ENCODE measurements around the gene NUP50.

Gene NUP50, protein sequence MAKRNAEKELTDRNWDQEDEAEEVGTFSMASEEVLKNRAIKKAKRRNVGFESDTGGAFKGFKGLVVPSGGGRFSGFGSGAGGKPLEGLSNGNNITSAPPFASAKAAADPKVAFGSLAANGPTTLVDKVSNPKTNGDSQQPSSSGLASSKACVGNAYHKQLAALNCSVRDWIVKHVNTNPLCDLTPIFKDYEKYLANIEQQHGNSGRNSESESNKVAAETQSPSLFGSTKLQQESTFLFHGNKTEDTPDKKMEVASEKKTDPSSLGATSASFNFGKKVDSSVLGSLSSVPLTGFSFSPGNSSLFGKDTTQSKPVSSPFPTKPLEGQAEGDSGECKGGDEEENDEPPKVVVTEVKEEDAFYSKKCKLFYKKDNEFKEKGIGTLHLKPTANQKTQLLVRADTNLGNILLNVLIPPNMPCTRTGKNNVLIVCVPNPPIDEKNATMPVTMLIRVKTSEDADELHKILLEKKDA

DNA sequence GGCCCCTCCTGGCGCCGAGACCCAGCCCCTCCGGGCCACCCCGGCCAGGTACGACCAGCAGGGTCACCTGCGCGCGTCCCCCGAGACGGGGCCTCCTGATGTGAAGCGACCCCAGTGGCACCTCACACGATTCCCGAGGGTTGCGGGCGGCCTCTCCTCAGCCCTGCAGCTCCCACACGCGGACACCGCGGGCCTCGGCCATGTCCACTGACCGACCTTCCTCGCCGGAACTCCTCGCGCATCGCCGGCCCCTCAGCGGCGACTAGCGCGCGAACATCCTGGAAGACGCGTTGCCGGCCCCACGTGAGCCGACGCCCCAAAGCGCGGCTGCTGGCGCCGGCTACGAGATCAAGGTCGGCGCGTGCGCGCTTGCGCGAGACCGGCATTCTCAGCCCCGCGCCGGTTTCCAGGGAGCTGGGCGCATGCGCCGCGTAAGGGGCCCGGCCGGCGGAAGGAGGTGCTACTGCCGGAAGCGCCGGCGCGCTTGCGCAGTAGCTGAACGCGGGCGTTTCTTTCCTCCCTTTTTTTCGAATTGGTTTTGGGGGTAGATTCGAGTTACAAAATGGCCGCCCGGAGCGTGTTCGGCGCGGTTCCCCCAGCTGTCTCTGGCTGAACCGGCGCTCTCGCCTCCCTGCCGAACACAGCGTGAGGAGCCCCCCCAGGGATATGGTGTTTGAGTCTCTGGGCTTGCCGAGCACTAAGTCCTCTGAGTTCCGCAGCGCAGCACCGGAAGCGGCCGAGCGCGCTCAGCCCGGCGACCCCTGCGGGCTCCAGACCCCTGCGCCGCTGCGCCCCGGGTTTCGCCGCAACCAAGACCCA lies at the start of gene NUP50:
TSS of gene NUP50 (plus strand) at position 475 of the 819 bp plus-strand sequence. CDS start 4,253 bp downstream, outside the sequence.
- DNase-seq (ENCODE audit: low spot score) = peak; percentile 100

DNA sequence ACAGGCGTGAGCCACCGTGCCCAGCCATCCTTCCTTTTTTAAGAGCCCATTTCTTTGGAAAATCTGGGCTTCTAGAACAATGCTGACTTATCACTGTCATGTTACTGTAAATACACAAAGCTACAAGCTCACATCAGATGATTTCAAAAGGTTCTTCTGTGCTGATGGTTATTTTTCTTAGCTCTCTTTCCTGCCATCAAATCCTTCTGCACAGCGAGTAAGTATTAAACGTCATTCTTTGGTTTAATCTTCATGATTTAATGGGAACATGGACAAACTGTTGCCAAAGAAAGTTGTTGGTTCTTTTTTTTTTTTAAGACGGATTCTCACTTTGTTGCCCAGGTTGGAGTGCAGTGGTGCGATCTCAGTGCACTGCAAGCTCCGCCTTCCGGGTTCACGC lies 43.3 kb upstream of the NUP50 start:
- no peak for DNase-seq (ENCODE audit: low spot score)

DNA sequence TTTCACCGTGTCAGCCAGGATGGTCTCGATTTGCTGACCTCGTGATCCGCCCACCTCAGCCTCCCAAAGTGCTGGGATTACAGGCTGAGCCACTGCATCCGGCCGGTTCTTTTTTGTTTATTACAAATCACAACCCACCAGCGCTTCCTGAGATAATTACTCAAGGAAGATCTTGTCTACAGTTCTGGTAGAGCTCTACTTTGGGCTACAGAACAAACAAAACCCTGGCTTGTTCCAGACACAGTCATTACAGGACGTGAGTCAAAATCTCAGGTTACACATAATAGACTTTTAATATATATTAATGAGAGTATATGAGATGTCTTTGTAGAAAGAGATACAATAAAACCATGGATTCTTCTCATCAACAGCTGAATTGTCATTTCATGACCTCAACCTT lies 42.8 kb upstream of the NUP50 start:
- DNase-seq (ENCODE audit: low spot score) = no peak

DNA sequence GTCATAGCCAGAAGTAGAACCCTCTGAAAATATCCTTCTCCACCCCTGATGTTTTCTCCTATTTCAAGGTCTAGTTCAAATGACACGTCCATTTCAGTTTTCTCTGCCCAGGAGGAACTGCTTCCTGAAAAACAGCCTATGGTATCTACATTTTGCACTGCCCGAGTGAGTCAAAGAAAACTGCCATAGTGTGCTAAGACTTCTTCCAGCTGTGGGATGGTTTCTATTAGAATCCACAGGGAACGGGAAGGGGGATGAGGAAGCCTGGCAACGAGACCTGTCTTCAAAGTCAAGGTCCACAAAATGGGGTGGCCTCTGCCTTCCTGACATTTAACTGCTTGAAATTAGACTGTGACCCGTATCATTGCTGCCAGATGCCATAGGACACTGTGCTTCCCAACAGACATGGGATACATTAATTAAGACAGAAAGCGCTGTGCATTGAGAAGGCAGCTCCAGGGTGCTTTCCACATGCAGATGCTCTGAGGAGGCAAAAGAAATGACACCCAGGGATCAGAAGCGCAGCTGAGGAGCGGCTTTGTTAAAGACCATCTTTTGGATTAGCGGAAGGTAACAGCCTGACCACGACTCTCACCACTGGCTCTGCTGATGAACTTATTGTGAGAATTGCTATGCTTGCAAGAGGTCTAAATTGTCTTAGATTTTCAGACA lies 39.4 kb upstream of the NUP50 start:
- no peak for DNase-seq (ENCODE audit: low spot score)

DNA sequence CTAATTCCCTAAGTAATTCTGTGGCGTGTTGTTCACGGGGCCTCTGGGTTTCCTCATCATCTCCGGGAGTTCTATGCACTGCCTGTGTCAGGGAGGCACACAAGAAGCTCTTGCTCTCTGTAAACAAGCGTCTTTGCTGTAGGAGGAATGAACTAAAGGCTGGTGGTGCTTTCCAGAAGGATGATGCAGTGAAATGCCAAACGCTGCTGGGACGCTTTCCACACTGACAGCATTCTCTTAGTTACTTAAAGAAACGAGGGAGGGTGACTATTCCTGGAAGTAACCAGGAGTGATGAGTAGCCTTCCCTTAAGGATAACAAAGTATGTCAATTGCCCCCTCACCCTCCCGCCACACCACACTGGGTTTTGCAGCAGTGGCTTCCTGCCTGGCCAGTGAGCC lies 38.5 kb upstream of the NUP50 start:
- peak; percentile 45 for DNase-seq (ENCODE audit: low spot score)

DNA sequence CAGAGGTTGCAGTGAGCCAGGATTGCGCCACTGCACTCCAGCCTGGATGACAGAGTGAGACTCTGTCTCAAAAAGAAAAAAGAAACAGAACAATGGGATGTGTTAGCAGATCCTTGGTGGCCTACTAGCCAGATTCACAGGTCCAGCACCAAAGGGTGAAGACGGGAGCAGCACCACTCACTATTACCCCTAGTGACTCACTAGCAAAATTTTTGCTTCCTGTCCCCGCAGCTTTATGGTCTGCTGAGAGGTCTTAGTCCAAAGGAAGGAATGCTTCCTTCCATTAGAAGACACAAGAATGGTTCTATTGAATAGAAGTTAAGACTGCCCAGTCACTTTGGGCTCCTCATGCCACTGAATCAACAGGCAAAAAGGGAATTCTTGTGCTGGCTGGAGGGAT lies 35.9 kb upstream of the NUP50 start:
- peak; percentile 55 for DNase-seq (ENCODE audit: low spot score)

DNA sequence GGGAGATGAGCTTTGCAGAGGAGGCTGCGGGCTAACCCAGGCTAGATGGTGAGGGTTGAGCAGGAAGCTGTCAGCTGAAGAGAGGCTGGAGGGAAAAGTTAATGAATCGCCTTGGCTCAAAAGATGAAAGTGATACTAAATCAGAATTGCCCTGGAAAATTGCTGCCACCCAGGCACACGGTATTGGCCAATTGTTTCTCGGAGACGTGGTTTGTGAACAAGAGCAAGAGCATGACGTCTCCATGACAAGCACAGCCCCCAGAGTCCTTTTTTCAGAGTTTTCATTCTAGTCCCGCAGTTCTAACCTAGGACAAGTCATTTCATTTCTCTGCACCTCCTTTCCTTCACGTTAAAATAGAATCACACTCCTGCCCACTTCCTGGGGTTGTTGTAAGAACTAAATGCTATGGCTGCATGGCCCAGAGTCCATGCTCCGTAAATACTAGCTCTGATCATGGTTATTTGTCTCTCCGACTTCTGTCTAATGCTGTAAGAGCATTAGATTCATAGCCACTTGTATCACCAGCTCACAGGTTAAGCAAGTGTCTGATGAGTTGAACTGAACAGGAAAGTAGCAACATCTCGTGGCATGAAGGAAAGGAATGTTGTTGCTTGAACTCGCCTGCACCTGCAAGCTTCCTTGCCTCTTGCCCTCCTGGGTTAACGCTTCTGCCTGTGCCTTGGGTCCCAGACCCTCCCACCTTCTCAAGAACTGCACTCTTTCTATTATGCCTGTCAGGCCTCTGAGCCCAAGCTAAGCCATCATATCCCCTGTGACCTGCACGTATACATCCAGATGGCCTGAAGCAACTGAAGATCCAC lies 33.8 kb upstream of the NUP50 start:
- no peak for DNase-seq (ENCODE audit: low spot score)

DNA sequence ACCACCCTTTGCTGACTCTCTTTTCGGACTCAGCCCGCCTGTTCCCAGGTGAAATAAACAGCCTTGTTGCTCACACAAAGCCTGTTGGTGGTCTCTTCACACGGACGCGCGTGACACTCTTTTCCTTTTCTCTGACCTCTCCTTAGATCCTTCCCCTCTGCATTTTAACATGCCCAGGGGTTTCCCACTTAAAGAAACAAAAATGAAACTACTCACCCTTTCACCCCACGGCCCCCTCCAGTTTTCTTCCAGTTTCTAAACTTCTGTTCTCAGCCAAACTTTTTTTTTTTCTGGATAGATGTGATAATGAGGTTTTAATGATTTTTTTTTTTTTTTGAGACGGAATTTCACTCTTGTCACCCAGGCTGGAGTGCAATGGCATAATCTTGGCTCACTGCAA lies 32.8 kb upstream of the NUP50 start:
- no peak for DNase-seq (ENCODE audit: low spot score)

DNA sequence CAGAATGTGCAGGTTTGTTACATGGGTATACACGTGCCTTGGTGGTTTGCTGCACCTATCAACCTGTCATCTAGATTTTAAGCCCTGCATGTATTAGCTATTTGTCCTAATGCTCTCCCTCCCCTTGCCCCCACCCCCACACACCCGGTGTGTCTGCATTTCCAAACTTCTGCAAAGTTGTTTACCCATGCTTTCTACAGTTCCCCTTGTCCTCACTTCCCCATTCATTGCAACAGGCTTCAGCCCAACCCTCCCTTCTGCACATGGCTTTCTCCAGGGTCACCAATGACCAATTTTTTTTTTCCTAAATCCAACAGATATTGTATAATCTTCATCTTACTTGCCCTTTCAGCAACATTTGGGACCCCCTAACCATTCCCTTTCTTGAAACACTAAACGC lies 32.0 kb upstream of the NUP50 start:
- no peak for DNase-seq (ENCODE audit: low spot score)

DNA sequence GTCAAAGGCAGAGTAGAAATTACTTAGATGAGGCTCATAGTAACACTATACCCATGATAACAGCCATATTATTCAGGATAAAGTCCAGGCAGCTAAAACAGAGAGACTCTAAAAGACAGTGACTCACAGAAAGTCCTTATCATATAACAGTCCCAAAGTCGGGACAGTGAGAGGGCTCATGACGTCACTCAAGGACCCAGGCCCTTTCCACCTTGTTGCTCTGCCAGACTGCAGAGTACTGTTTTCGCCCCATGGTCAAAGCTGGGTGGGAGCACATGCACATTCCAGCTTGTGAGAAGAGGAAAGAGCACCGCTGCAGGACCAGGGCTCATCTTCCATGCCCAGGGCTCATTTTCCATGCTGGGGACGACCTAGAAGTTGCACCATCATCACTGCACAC lies 29.4 kb upstream of the NUP50 start:
- DNase-seq (ENCODE audit: low spot score) = no peak

DNA sequence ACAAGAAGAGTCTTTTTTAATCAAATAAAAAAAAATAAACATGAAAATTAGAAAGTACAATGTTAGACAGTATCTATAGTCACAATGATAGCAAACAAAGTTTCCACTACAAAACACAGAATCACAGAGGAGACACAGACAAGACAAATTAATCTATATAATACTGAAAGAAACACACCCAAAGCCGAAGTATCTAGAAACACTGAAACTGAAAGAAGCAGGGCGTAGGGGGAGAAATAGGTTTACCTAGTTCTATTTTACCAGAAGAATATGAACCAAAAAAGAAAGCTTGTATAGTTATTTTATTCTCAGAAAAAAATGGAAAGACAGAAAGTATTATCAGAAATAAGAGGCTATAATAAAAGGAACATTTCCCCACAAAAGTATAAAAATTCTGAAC lies 27.1 kb upstream of the NUP50 start:
- no peak for DNase-seq (ENCODE audit: low spot score)

DNA sequence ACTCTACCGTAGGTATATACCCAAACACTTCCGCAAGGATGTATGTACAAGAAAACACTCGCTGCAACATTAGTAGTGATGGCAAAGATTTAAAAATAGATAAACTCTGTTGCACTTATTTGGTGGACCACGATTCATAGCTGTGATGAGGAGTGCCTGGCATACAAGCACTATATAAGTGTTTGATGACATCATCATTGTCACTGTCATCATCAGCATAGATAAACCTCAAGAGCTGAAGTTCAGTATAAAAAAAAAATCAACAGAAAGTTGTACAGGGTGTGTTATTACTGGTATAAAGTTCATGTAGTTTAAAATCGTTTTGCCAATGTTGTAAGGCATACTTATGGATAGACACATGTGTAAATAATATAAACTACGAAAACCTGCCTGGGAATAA lies 24.0 kb upstream of the NUP50 start:
- DNase-seq (ENCODE audit: low spot score) = no peak

DNA sequence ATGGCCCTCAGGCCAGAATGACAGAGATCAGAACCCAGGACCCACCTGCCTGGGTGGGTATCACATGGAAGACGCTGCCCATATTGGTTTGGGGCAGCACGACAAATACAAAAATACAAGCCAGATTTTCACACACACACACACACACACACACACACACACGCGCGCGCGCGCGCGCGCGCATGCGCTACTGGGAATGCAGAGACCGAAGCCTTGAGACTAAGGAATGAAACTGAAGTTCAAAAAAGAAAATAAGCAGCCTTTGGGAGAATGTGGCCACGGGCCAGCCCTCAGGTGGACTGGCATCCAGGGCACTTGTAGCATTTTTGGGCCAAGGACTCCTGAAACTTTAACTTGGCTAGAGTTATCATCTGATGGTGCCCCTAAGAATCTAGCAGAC lies 21.3 kb upstream of the NUP50 start:
- no peak for DNase-seq (ENCODE audit: low spot score)

DNA sequence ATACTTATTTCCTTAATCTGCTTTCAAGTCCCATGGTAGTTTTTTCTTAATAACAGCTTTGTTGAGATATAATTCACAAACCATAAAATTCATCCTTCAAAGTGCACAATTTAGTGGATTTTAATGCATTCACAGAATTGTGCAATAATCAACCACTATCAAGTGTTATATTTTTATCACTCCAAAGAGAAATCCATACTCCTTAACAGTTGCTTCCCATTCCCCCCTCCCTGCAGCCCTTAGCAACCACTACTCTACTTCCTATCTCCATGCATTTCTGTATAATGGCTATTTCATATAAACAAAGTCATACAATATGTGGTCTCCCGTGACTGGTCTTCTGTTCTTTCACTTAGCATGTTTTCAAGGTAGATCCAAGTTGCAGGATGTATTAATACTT lies 18.8 kb upstream of the NUP50 start:
- no peak for DNase-seq (ENCODE audit: low spot score)

DNA sequence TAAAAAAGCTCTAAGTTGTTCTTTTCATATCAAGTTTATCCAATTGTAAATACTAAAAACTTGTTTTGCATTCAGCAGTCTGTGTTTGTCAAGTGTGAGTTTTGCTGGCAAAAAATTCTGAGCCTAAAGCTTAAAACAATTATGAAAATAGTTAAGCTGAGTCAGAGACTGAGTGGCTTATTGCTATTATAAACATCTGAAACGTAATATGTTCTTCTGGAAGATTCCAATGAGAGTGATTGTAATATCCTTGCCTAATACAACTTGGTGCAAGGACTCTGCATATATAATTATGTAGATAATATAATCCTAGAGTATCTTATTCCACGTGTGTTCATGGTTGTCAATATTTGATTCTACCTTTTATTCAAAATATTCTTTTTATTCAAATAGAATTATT lies 14.1 kb upstream of the NUP50 start:
- no peak for DNase-seq (ENCODE audit: low spot score)

DNA sequence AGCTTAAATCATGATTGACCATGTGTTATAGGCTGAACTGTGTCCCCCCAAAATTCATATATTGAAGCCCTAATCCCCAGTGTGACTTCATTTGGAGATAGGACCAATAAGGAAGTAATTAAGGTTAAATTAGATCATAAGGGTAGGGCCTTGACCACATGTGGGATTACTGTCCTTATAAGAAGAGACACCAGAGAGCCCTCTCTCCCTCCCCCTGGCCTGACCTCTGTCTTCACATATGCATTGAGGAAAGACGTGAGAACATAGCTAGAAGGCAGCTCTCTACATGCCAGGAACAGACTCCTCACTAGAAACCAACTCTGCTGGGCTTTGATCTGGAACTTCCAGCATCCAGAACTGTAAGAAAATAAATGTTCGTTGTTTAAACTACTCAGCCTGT lies 13.6 kb upstream of the NUP50 start:
- no peak for DNase-seq (ENCODE audit: low spot score)

DNA sequence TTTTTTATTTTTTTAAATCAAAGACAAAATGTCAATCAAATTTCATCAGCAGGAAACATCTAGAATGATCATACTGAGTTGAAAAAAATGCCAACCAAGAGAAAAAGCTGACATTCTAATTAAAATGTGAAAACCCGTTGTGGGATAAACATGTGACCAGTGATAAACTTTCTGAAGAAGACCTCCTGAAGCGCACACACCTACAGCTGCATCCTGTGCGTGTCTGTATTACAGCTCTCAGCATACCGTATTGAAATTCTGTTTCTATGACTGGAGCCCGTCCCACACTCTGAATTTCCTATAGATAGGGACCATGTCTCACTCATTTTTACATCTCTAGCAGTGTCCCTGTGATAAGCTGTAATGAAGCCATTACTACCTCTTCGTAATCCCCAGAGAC lies 12.2 kb upstream of the NUP50 start:
- no peak for DNase-seq (ENCODE audit: low spot score)

DNA sequence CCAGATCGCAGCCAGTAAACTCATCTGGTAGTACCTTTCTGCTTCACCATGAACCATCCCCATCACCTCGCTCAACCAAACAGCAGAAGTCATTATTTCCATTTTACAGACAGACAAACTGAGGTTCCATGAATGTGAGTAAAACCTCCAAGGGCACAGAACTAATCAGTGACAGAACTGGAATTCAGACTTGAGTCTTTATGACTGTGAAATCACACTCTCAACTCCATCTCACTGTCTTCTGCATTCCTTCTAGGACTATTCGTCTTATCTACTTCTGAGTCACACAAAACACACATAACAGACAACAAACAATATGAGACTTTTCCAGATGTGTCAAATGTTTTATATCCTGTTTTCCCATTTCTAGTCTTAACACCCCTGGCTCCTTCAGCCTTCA lies 9.3 kb upstream of the NUP50 start:
- peak; percentile 13 for DNase-seq (ENCODE audit: low spot score)

DNA sequence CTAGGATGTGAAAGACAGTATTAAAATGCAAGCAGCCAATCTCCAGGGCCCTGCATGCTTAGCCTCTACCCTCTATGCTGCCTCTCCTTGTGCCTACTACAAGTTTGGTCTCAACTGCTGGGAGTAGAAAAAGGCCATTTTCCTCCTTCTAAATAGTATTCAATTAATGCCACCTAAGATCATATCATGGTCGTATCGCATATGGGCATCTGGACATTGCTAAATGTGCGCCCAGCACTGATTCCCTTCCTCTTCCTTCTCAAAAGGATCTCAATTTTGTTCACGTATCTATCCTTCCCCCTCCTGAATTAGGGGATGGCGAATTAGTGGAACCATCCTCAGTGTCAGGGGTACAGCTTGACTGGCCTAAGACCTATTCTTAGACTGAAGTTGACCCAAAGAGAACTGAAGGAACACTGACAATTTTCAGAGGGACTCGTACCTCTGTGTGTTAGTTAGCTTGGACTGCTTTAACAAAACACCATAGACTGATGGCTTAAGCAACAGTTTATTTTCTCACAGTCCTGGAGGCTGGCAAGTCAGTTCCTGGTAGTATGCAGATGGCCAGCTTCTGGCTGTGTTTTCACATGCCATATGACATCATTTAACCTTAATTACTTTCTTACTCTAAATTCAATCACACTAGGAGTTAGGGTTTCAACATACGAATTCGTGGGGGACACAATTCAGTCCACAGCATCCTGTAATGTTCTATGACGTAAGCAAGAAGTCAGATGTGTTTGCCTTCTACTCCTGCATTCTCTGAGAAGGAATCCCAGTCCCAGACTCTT lies 8.5 kb upstream of the NUP50 start:
- peak; percentile 7 for DNase-seq (ENCODE audit: low spot score)

DNA sequence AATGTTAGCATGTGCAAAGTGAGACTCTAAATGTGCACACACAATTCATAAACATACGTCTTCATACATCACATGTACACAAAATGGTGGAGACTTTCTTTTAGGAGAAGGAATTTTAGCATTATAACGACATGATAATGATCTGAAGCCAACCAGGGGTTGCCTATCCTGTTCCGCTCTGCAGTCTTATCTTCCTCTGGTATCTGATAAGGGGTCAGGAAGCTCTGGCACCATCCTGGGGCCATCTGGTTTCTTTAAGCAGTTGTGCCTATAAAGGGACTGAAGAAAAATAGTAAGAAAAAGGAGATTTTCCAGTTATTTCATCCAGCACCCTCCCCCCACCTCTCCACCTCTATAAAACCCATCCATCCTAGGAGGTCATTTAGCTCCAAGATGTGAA lies 5.8 kb upstream of the NUP50 start:
- no peak for DNase-seq (ENCODE audit: low spot score)

Data from AG08395 (cell line).